SU-DHL-6 (cell line): ENCODE results near the gene RPS6KC1.

Experiments used
- H2AFZ ChIP-seq: fragments of 200-600 bp; sonication (generic); 2 replicates; pipeline ENCODE4 v1.6.1; 2014; ENCODE audit warnings: low read depth, mild to moderate bottlenecking, moderate library complexity, mixed read lengths, antibody characterized with exemption, low read length; ENCODE audit not compliant: severe bottlenecking
- H3F3A ChIP-seq: fragments of 200-600 bp; shearing (Covaris generic); 2 replicates; pipeline ENCODE4 v1.6.0; 2016; ENCODE audit warnings: antibody characterized with exemption, mild to moderate bottlenecking; ENCODE audit not compliant: insufficient read depth
- H3K27ac ChIP-seq: fragments of 200-600 bp; sonication (generic); 2 replicates; pipeline ENCODE4 v1.5.1; 2016; ENCODE audit warnings: low read depth, mild to moderate bottlenecking, low read length, moderate library complexity, mixed read lengths
- H3K27me3 ChIP-seq: fragments of 200-600 bp; sonication (generic), shearing (Covaris generic); 2 replicates; pipeline ENCODE4 v1.6.0; 2014; ENCODE audit warnings: mild to moderate bottlenecking, low read length
- H3K36me3 ChIP-seq: fragments of 200-600 bp; sonication (generic); 2 replicates; pipeline ENCODE4 v1.6.1; 2014; ENCODE audit warnings: mild to moderate bottlenecking, low read length, mixed read lengths
- H3K4me2 ChIP-seq: fragments of 300-600, 200-600 bp; shearing (Covaris generic), sonication (generic); 2 replicates; pipeline ENCODE4 v1.6.0; 2014; ENCODE audit warnings: low read length, low read depth, mild to moderate bottlenecking; ENCODE audit not compliant: poor library complexity, severe bottlenecking
- H3K4me3 ChIP-seq: fragments of 200-600 bp; sonication (generic); 2 replicates; pipeline ENCODE4 v1.5.1; 2014; ENCODE audit warnings: antibody characterized with exemption, low read length, mild to moderate bottlenecking, mixed read lengths; ENCODE audit not compliant: insufficient read depth, poor library complexity, severe bottlenecking
- H3K79me2 ChIP-seq: fragments of 200-600 bp; sonication (generic); 2 replicates; pipeline ENCODE4 v1.6.1; 2014; ENCODE audit warnings: mild to moderate bottlenecking, low read length, moderate library complexity; ENCODE audit not compliant: insufficient read depth
- H3K9ac ChIP-seq: fragments of 200-600 bp; sonication (generic); 2 replicates; pipeline ENCODE4 v1.7.0; 2014; ENCODE audit warnings: mild to moderate bottlenecking, low read length
- H3K9me2 ChIP-seq: fragments of 200-600 bp; sonication (generic); replicated peaks from 2 replicates; pipeline ENCODE4 v1.6.1; 2014; ENCODE audit warnings: low read length; ENCODE audit not compliant: insufficient read depth
- H3K9me3 ChIP-seq: fragments of 200-600 bp; sonication (generic); 2 replicates; pipeline ENCODE4 v1.6.1; 2014; ENCODE audit warnings: low read length, mixed read lengths; ENCODE audit not compliant: insufficient read depth
- H4K20me1 ChIP-seq: fragments of 200-600 bp; sonication (generic); 2 replicates; pipeline ENCODE4 v1.6.1; 2014; ENCODE audit warnings: low read depth, mild to moderate bottlenecking, antibody characterized with exemption, low read length, moderate library complexity, mixed read lengths
- CTCF ChIP-seq: fragments of 200-600 bp; sonication (generic); IDR thresholded peaks from one replicate; pipeline ENCODE4 v1.5.1; 2017; ENCODE audit warnings: antibody characterized with exemption, mild to moderate bottlenecking, low read length, moderate library complexity; ENCODE audit not compliant: insufficient read depth, poor library complexity, severe bottlenecking
- EZH2phosphoT487 ChIP-seq: fragments of 200-600 bp; sonication (generic), shearing (Covaris generic); conservative IDR thresholded peaks from 2 replicates; pipeline ENCODE4 v1.6.1; 2018; ENCODE audit warnings: mild to moderate bottlenecking, antibody characterized with exemption, low read length, moderate library complexity, mixed read lengths

RPS6KC1 gene

GRCh38 chr1:213221209-213221608, 170.2 kb downstream of the RPS6KC1 start:
- Histone ChIP-seq H2AFZ (no peak overlapping the region), H4K20me1 (no peaks in the 10 kb centered on the region), H3F3A (no peaks in the 10 kb centered on the region), H3K27ac (no peak overlapping the region), H3K9ac (no peak overlapping the region), H3K4me2 (no peak overlapping the region), H3K79me2 (no peaks in the 10 kb centered on the region), H3K9me3 (no peaks in the 10 kb centered on the region), H3K4me3 (no peak overlapping the region), H3K9me2 (no peaks in the 10 kb centered on the region), H3K27me3 (no peaks in the 10 kb centered on the region), H3K36me3 (no peaks in the 10 kb centered on the region)
- TF ChIP-seq EZH2phosphoT487 (no peak), CTCF (no peak)

DNA sequence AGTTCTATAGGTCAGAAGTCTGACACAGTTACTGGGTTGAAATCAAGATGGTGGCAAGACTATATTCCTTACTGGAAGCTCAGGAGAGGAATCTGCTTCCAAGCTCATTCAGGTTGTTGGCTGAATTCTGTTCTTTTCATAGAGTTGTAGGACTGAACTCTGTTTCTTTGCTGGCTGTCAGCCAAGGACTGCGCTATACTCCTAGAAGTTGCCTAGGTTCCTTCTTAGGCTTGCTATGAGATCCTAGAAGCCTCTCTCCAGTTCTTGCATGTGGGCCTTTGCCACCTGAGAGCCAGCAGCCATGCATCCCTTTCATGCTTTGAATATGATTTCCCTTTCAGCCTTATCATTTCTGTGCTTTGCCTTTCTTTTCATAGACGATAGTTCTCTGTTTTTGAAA, 176.4 kb downstream of the RPS6KC1 start:
- Histone ChIP-seq H3K79me2 (no peaks in the 10 kb centered on the region), H3K27ac (no peak overlapping the region), H3K27me3 (no peaks in the 10 kb centered on the region), H3K36me3 (no peaks in the 10 kb centered on the region), H3K9me3 (no peaks in the 10 kb centered on the region), H3K9ac (no peak overlapping the region), H4K20me1 (no peaks in the 10 kb centered on the region), H3K9me2 (no peaks in the 10 kb centered on the region), H2AFZ (no peak overlapping the region), H3F3A (no peaks in the 10 kb centered on the region), H3K4me3 (no peak overlapping the region), H3K4me2 (no peak overlapping the region)
- no peak for TF ChIP-seq EZH2phosphoT487
- TF ChIP-seq CTCF, result no peak

GRCh38 chr1:213231795-213232231, 180.8 kb downstream of the RPS6KC1 start:
- H3K9me3 ChIP-seq, result no peaks in the 10 kb centered on the region
- no peaks in the 10 kb centered on the region for H3K27me3 ChIP-seq
- H4K20me1 ChIP-seq, result no peaks in the 10 kb centered on the region
- no peak overlapping the region for H2AFZ ChIP-seq
- no peaks in the 10 kb centered on the region for H3F3A ChIP-seq
- H3K4me2 ChIP-seq, result no peak overlapping the region
- H3K27ac ChIP-seq, result no peak overlapping the region
- no peaks in the 10 kb centered on the region for H3K36me3 ChIP-seq
- no peaks in the 10 kb centered on the region for H3K9me2 ChIP-seq
- no peak overlapping the region for H3K4me3 ChIP-seq
- H3K79me2 ChIP-seq, result no peaks in the 10 kb centered on the region
- no peak overlapping the region for H3K9ac ChIP-seq
- TF ChIP-seq CTCF (no peak), EZH2phosphoT487 (no peak)
